GM04504 (cell line): ENCODE data around the gene ZNF583.
A peak's percentile ranks its signal among the peaks of the same experiment; 100 is the strongest.

Experiments used
- DNase-seq: peaks from one replicate; pipeline ENCODE4 v3.0.0-alpha.2; 2012; ENCODE audit warnings: low read depth

ZNF583 gene

DNA sequence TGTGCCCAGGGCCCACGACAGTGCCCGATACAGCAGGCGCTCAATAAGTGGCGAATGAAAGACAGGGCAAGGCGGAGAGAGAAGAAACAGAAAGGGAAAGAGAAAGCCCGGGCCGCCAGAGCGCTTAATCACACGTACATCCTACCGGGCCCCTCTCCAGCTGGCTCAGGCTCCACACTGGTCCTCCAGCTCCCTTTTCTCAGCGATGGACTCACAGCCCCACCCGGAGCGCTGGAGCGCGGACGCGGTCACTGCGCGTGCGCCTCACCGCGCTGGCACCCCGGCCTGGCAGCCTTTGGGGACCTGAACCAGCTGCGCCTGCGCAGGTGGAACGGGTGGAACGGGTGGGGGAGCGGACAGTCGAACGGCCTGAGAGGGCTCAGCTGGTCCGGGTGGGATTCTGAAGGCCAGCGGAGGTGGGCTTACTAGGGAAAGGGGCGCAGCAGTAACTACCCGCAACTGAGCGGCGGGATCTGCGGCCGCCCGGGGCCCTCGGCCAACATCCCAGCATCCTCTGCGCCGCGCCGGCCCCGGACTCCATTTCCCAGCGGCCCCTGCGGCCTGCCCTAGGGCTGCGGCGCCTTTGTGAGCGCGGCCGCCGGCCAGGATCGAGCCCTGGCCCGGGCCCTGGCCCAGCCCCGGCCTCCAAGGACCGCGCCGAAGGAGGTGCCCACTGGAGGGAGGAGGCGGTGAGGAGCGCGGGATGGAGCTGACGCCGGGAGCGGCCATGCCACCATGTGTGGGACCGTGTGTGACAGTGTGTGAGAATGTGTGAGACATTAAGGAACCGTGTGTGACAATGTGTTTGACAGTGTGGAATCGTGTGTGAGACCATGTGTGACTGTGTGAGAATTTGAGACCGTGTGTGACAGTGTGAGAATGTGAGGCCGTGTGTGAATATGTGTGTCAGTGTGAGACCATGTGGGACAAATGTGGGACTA, at the start of gene ZNF583:
Gene ZNF583, plus strand, starts transcription at position 569 of the 941 bp plus-strand sequence. CDS start 2,783 bp downstream, outside the sequence.
- DNase-seq: peak; percentile 96

DNA sequence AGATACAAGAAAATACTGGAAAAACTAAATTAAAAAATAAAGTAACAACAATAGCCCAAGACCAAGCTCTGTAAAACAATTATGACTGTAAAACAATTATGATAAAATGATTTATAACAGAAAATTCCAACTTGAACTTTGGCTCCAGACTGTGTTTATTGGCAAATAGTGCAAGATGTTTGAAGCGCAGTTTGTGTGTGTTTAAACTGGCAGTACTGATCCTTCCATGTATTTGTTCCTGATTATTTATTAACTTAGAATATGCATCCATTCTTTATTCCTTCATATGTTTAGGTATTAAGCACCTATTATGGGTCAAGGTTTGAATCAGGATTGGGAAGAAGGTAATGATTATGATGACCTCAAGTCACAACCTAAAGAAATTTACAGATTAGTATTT, 48.6 kb upstream of the ZNF583 start:
- DNase-seq: no peak

DNA sequence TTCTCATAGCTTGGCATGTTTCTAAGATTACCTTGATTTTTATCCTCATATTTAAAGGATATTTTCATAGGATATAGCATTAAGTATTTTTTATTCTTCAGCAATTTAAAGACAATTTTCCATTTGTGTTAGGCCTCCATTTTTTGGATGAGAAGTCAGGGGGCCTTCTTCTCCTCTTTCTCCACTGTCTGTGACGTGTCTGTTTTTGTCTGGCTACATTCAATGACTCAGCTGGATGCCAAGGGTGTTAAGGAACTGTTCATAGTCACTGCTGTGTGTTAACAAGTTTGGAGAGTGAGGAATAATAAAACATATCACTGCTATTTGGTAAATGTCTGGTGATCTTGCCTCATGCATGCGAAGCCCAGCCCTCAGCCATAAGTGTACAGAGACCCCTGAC, 47.2 kb upstream of the ZNF583 start:
- no peak for DNase-seq

DNA sequence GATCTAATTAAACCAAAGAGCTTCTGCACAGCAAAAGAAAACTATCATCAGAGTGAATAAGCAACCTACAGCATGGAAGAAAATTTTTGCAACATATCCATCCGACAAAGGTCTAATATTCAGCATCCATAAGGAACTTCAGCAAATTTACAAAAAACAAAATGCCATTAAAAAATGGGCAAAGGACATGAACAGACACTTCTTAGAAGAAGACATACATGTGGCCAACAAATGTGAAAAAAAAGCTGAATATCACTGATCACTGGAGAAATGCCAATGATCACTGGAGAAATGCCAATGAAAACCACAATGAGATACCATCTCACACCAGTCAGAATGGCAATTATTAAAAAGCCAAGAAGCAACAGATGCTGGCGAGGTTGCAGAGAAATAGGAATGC, 43.3 kb upstream of the ZNF583 start:
- no peak for DNase-seq

DNA sequence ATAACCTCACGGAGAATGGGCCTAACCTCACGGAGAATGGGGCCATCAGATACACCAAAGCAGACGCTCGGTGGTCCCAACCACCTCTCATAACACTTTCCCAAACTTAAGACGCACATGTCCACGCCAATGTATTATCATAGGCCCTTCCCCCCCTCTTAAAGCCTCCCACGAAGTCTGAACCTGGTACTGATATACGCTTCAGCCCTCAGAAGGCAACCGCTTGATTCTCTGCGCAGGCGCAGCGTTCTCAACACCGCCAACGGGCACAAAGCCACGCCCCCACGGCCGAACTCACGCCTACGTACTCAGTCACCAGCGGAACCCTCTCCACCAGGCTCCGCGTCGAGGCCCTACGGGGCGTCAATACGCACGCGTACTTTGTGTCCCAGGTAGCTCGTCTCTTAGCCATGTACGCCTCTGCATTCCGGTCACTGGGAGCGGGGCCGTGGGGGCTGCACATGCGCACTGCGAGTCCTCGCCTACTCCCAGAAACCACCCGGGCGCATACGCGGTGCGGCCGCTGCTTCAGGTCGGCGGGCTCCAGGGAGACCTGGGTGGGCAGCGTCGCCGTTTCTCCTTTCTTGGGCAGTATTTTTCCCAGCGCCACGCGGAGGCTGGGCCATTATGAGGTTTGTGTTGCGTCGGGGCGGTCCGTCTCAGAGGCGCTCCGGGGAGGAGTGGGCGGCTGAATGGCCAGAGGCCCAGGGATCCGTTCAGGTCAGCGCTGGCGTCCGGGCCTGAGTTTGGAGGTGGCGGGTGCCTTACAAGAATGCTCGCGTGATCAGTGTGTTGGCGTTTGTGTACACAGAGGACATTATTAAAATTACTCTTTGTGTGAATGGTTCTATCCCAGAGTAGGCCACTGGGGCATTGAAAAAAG, 36.1 kb upstream of the ZNF583 start:
- DNase-seq: peak; percentile 84

DNA sequence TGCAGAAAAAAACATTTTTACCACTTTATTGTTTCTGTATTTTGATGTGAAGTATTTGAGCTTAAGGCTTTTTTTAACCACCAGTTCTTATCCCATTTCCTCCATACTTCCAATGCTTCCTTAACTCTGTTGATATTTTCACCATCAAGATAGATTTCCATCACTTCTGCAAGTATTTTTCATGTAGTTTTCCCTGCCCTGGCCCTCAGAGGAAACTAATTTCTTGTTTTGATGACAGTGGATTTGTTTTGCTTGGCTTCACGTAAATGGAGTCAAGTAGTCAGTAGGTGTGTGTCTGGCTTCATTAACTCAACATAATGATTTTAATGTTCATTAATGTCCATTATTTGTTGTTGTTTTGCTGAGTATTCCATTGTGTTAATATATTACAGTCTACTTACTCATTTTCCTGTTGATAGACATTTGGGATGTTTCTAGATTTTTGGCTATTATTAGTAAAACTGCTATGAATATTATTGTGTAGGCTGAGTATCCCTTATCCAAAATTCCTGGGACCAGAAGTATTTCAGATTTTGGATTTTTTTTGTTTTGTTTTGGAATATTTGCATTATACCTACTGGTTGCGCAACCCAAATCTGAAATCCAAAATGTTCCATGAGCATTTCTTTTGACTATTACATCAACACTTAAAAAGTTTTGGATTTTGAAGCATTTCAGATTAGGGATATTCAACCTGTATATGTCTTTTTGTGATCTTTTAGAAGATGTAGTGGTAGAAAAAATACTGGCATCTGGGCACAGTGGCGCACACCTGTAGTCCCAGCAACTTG, 34.1 kb upstream of the ZNF583 start:
- DNase-seq: no peak

DNA sequence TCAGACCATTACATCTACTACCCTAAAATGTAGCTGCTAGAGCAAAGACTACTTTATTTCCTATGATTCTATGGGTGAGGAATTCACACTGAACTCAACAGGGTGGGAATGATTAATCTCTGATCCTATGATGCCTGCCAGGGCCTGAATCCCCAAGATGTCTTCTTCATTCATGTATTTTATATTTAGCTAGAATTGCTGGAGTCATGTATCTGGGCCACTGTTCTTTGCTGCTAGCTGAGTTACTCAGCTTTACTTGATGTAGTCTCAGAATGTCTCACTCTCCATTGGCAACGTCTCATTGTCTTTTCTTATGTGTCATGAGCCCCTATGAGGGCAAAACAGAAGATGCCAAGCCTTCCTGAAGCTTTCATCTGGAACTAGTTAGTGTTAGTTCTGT, 31.9 kb upstream of the ZNF583 start:
- no peak for DNase-seq

DNA sequence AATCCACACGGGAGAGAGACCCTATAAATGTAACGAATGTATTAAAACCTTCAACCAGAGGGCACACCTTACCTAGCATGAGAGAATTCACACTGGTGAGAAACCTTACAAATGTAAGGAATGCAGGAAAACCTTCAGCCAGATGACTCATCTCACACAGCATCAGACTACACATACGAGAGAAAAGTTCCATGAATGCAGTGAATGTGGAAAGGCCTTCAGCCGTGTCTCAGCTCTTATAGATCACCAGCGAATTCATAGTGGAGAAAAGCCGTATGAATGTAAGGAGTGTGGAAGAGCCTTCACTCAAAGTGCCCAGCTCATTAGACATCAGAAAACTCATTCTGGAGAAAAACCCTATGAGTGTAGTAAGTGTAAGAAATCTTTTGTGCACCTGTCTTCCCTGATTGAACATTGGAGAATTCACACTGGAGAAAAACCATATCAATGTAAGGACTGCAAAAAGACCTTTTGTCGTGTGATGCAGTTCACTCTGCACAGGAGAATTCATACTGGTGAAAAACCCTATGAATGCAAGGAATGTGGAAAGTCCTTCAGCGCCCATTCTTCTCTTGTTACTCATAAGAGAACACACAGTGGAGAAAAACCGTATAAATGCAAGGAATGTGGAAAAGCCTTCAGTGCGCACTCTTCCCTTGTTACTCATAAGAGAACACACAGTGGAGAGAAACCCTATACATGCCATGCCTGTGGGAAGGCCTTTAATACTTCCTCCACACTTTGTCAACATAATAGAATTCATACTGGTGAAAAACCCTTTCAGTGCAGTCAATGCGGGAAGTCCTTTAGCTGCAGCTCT, 26.8 kb upstream of the ZNF583 start:
- no peak for DNase-seq

DNA sequence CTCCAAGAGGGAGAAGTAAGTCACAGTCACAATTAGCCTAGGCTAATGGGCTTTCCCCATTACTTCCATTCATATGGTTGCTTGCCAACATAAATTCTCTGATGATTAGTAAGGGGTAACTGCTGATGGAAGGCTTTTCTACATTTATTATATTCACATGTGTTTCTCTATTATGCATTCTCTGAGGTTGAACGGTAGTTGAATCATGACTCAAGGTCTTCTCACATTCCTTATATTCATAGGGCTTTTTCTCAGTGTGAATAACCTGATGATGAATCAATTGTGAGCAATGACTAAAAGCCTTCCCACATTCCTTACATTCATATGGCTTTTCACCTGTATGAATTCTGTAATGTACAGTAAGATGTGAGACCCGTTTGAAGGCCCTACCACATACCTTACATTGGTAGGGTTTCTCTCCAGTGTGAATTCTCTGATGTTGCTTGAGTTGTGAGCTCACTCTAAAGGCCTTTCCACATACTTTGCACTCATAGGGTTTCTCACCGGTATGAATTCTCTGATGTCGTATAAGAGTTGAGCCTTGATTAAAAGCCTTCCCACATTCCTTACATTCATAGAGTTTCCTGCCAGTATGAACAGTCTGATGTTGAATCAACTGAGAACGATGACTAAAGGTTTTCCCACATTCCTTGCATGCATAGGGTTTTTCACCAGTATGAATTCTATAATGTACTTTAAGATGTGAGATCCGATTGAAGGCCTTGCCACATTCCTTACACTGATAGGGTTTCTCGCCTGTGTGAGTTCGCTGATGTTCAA, 20.1 kb upstream of the ZNF583 start:
- DNase-seq: no peak

DNA sequence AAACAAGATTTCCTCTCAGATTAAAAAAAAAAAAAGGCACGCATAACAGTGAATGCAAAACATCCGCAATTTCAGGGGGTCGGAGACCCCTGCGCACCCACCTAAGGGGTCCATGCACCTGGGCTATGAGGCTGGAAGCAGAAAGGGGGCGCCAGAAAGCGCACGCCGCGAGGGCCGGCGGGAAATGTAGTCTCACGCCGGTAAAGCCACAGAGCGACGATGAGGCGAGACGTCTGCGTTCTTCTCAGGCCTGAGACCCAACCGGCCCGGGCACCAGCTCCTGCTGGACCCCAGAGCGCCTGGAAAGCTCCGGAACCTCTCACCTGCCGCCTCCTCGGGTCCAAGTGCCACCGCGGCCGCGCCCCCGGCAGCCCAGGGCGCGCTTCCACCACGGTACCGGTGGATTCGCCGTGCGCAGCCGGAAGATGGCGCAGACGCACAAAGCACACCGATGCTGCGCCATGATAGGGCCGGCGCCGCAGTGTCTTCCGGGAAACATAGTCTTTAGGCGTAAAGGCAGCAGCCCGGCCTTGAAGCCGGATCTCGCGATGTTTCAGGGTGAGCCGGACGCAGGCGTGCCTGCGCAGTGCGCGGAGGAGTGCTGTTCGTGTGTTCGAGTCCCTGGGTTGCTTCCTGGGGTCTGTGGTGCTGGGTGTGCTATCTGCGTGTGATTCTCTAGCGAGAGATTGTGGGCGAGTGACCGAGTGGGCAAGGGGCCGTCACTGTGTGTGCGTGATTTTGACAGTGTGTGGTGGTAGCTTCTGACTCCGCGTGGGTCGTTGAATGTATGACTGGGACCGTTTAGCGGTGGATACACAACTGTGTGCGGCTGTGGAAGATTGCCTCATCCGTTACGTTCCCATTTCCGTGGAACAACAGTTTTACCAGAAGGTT, 10.8 kb upstream of the ZNF583 start, which contains the start of gene ZNF582:
Gene ZNF582, minus strand, starts transcription at position 416 of the 894 bp plus-strand sequence. CDS start 1,782 bp downstream, outside the sequence.
- DNase-seq: peak; percentile 90

DNA sequence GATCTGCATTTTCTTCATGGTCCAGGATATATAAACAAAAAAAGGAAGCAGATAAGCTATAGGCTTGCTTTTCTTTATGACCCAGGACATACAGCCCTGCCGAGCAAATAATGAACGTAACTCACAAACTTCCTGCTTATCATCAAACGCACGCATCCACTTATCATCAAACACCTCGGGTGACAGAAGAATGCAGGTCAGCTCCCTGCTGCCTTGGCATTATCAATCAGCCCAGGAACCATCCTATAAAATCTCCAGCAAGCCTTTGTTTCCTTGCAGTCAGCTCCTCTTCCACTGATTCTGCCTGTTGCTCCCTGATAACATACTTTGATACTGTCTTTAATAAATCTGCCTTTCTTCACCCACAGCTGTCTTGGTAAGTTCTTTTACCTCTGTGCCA, 5.3 kb upstream of the ZNF583 start:
- DNase-seq: no peak

DNA sequence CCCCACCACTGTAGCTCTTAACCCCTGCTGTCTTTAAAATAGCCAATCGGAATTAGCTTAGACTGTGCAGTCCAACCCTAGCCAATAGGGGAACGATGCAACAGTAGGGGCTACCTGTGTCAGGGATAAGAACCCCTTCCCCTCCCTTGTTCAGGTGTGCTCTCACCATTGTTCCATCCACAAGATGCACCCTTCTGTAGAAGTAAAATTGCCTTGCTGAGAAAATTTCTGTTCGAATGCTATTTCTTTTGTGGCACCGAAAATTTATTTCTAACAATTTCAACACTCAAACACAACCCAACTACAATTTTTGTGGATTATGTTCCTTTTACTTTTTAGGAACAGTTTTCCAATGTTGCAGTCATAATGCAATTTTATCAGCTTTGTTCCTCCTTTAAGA, 3.6 kb upstream of the ZNF583 start:
- no peak for DNase-seq

DNA sequence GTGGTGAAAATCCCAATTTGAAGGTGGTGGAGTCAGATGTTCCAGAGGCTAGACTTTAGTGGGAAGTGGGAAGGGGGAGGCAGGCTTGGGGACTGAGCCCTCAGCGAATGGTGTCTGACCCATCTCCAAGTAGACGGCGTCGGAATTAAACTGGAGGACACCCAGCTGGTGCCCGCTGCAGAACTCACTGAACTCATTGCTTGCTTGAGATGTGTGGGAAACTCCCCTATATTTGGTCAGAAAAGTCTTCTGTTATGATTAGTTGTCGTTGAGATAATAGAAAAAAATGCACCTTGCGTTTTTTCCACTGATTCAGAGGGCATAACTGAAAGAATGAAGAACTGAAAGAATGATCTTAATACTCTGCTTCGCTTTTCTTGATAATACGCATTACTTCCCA, 871 bp upstream of the ZNF583 start:
- no peak for DNase-seq

DNA sequence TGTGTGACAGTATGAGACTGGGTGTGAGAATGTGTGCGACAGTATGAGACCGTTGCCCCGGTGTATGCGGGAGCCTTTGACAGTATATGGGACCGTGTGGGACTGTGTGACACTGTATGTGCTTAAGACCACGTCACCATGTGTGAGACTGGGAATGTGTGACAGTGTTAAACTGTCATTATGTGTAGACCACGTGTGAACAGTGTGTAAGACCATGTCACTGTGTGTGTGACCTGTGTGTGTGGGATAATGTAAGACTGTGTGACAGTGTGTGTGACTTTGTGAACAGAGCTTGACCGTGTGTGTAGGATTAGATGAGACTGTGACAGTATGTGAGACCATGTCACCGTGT, 549 bp downstream of the ZNF583 start:
- no peak for DNase-seq

DNA sequence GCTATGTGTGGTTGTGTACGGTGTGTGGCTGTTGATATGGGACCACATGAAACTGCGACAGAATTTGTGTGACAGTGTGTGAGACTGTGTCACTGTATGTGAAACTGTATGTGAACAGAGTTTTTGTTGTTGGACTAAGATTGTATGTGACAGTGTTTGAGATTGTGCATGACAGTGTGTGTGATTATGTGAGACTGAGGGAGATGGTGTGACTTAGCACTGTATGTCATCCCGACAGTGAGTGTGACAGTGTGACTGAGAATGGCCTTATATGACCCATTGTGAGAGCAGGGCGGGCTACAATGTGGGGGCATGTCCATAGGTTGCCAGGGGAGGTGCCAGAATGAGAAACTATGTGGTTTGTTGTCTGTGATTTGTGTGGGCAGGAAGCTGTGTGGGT, 930 bp downstream of the ZNF583 start:
- no peak for DNase-seq

DNA sequence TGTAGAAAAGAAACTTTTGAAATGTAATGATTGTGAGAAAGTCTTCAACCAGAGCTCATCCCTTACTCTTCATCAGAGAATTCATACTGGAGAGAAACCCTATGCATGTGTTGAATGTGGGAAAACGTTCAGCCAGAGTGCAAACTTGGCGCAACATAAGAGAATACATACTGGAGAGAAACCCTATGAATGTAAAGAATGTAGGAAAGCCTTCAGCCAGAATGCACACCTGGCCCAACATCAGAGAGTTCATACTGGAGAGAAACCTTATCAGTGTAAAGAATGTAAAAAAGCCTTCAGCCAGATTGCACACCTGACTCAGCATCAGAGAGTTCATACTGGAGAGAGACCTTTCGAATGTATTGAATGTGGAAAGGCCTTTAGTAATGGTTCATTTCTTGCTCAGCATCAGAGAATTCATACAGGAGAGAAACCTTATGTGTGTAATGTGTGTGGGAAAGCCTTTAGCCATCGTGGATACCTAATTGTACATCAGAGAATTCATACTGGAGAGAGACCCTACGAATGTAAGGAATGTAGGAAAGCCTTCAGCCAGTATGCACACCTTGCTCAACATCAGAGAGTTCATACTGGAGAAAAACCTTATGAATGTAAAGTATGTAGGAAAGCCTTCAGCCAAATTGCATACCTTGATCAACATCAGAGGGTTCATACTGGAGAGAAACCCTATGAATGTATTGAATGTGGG, 19.3 kb downstream of the ZNF583 start:
- no peak for DNase-seq

DNA sequence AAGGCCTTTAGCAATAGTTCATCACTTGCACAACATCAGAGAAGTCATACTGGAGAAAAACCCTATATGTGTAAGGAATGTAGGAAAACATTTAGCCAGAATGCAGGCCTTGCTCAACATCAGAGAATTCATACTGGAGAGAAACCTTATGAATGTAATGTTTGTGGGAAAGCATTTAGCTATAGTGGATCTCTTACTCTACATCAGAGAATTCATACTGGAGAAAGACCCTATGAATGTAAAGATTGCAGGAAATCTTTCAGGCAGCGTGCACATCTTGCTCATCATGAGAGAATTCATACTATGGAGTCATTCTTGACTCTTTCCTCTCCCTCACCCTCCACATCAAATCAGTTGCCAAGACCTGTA, 19.8 kb downstream of the ZNF583 start:
- no peak for DNase-seq

DNA sequence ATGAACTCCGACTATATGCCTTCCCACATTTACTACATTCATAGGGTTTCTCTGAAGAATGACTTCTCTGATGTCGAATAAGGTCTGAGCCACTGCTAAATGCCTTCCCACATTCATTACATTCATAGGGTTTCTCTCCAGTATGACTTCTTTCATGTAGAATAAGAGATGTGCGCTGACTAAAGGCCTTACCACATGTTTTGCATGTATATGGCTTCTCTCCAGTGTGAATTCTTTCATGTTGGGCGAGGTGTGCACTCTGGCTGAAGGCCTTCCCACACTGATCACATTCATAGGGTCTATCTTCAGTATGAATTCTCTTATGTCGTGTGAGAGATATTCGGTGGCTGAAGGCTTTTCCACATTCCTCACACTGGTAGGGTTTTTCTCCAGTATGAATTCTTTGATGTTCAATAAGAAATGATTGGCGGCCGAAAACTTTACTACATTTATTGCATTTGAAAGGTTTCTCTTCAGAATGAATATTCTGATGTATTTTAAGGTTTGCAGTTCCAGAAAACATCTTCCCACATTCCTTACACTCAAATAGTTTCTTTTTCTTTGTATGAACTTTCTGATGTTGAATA, 37.2 kb downstream of the ZNF583 start:
- DNase-seq: no peak
